ENCODE data around the gene POFUT1. TPM values are rescaled to one million over a fixed set of nuclear protein-coding genes. Genes with fewer than 3 reads are reported as not detected.
A peak's percentile ranks its signal among the peaks of the same experiment; 100 is the strongest.

The POFUT1 gene
- total and polyA plus RNA-seq, 9 of the 15 experiments (the other 6 are each of a cell fraction or from before 2014, with no cell fraction given) = 3.5 to 44.7 (median 23.5) TPM

DNA sequence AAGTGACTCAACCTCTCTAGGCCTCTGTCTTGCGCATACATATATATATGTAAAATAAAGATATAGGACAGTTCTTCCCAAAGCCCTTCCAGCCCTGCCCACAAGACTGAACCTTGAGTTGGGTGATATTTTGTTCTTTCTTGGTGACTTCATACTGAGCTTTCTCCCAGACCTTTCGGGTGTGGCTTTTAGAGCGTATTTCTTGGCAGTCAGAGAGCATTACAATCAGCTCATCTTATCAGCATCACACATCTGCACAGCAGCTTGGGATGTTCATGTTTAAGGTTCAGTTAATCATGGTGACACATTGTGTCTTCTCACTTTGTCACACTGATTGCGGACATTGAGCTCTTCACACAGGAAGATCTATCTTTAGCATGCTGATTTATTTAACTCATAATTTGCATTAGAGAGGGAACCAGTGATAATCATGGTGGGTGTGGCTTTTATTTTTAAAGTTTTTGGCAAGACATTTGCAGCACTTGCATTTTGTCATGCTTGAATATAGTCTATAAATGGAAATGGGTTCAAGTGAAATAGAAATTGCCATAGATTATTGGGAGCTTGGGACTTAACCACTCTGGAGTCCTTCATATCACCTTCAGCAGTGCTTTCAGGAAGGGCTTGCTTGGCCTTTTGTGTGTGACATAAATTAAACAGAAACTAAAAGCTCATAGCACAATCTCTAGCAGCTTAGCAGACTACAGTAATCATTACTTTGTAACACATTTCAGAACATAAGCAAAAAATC is 78.1 kb downstream of the POFUT1 start:
- intact Hi-C loops (cut with micrococcal nuclease) (no loop called here), in situ Hi-C loops (cut with MboI) (no loop called here)
- Histone ChIP-seq H3K9me3 (replicated peaks; ENCODE audit: control insufficient read depth, insufficient read depth, low read depth, low read length) (no peaks in the 10 kb centered on the region), H3K4me3 (no peak overlapping the region), H3K27me3 (ENCODE audit: control insufficient read depth in 2 of 2, insufficient read depth in 2 of 2, low read length in 2 of 2) (no peaks in the 10 kb centered on the region), H2AFZ (ENCODE audit: low read depth, low read length) (no peak overlapping the region), H3K4me1 (replicated peaks in 1 of 2; ENCODE audit: control insufficient read depth in 2 of 2, insufficient read depth in 2 of 2, low read length in 2 of 2) (peaks cover 0 to 22% of the 10 kb centered on the region in 2 experiments; a peak in 4 of 5 replicates), H3K9ac (ENCODE audit: insufficient read depth in 1 of 2, low read depth in 2 of 2, low read length in 2 of 2) (no peak overlapping the region), H3K9me1 (ENCODE audit: control insufficient read depth, insufficient read depth, low read length) (no peaks in the 10 kb centered on the region), H3K36me3 (ENCODE audit: control insufficient read depth, insufficient read depth, low read length) (peaks cover 6% of the 10 kb centered on the region; the same call in 1 of the 3 replicates), H3K79me2 (ENCODE audit: control insufficient read depth, insufficient read depth, low read length) (no peaks in the 10 kb centered on the region), H3K27ac (ENCODE audit: extremely low read depth, low read depth, low read length) (no peak overlapping the region), H4K20me1 (replicated peaks; ENCODE audit: control insufficient read depth, insufficient read depth, low read length) (peaks cover 17% of the 10 kb centered on the region), H3K4me2 (ENCODE audit: insufficient read depth, low read length) (no peak overlapping the region)
- ChIA-PET CTCF (ENCODE audit: low intra/inter-chr PET ratio) (no interaction called here), POLR2A (interaction anchor here (0.6 to 1.5 kb wide), 10 partner anchors 8 to 476 kb away, joined by 3 to 6 read pairs (median 4); no protein-coding TSS in a partner anchor)
- FAIRE-seq (peak; percentile 92), ATAC-seq (peak; percentile 92), DNase-seq (ENCODE audit: extremely low read depth in 1 of 4, low spot score in 3 of 4) (peak; percentile 64 to 87 (median 70))
- 0% methylated on average over 4 of the region's 4 CpGs for WGBS (ENCODE audit: insufficient coverage, low coverage, missing lambda C conversion rate)
- BruUV-seq (replicated peaks) = no TSS peak
- TF ChIP-seq XRCC5 (IDR thresholded peaks at IDR 0.05; ENCODE audit: low read depth, low read length) (no peak), ZNF518B (CRISPR knock-in tag; IDR thresholded peaks at IDR 0.05) (no peak), FOXK2 (conservative IDR thresholded peaks at IDR 0.05 in 1 of 2, IDR thresholded peaks at IDR 0.05 in 1 of 2; ENCODE audit: low read depth in 2 of 2) (0 out of 4 replicates have a peak, but pooled peaks of 1 of the 2 experiments have one; percentile 16), ZFP1 (CRISPR knock-in tag; IDR thresholded peaks at IDR 0.05) (no peak), GTF2E2 (tag; IDR thresholded peaks at IDR 0.05) (no peak), ZBTB49 (CRISPR knock-in tag; IDR thresholded peaks at IDR 0.05; ENCODE audit: borderline replicate concordance) (no peak), ZNF12 (CRISPR knock-in tag; IDR thresholded peaks at IDR 0.05) (no peak)
- TF ChIP-seq, protein P1, sequence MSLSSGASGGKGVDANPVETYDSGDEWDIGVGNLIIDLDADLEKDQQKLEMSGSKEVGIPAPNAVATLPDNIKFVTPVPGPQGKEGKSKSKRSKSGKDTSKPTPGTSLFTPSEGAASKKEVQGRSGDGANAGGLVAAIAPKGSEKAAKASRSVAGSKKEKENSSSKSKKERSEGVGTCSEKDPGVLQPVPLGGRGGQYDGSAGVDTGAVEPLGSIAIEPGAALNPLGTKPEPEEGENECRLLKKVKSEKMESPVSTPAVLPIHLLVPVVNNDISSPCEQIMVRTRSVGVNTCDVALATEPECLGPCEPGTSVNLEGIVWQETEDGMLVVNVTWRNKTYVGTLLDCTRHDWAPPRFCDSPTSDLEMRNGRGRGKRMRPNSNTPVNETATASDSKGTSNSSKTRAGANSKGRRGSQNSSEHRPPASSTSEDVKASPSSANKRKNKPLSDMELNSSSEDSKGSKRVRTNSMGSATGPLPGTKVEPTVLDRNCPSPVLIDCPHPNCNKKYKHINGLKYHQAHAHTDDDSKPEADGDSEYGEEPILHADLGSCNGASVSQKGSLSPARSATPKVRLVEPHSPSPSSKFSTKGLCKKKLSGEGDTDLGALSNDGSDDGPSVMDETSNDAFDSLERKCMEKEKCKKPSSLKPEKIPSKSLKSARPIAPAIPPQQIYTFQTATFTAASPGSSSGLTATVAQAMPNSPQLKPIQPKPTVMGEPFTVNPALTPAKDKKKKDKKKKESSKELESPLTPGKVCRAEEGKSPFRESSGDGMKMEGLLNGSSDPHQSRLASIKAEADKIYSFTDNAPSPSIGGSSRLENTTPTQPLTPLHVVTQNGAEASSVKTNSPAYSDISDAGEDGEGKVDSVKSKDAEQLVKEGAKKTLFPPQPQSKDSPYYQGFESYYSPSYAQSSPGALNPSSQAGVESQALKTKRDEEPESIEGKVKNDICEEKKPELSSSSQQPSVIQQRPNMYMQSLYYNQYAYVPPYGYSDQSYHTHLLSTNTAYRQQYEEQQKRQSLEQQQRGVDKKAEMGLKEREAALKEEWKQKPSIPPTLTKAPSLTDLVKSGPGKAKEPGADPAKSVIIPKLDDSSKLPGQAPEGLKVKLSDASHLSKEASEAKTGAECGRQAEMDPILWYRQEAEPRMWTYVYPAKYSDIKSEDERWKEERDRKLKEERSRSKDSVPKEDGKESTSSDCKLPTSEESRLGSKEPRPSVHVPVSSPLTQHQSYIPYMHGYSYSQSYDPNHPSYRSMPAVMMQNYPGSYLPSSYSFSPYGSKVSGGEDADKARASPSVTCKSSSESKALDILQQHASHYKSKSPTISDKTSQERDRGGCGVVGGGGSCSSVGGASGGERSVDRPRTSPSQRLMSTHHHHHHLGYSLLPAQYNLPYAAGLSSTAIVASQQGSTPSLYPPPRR (CRISPR knock-in tag; IDR thresholded peaks at IDR 0.05; ENCODE audit: borderline replicate concordance) = peak; percentile 70; the same call in 1 of the 2 replicates

Data from K562 (cell line).